ENCODE data around the gene OR6P1.

Gene OR6P1

GRCh38 chr1:158520955-158521665, 49.3 kb downstream of the OR6P1 start:
- no peak overlapping the region for H3K27ac ChIP-seq
- TF ChIP-seq CTCF (IDR thresholded peaks at IDR 0.05) (no peak), ZFX (IDR thresholded peaks at IDR 0.05; ENCODE audit: borderline replicate concordance) (no peak)

GRCh38 chr1:158520021-158520420, 50.4 kb downstream of the OR6P1 start:
- TF ChIP-seq CTCF (IDR thresholded peaks at IDR 0.05) (no peak), ZFX (IDR thresholded peaks at IDR 0.05; ENCODE audit: borderline replicate concordance) (no peak)
- H3K27ac ChIP-seq, result no peak overlapping the region

GRCh38 chr1:158516966-158517365, 53.4 kb downstream of the OR6P1 start:
- TF ChIP-seq ZFX (IDR thresholded peaks at IDR 0.05; ENCODE audit: borderline replicate concordance), result no peak
- no peak for TF ChIP-seq CTCF (IDR thresholded peaks at IDR 0.05)
- no peak overlapping the region for H3K27ac ChIP-seq

All from 22Rv1 (cell line).